HepG2 (cell line): Measurements from ENCODE around the gene CALCR. TPM values are rescaled to one million over a fixed set of nuclear protein-coding genes. Genes with fewer than 3 reads are reported as not detected.

Experiments used
- ATAC-seq: fragments of 200-7000 bp; cut with Tn5 transposase; 3 replicates; pipeline ENCODE4 v1.9.1; 2020; ENCODE audit warnings: mild to moderate bottlenecking, moderate library complexity
- BruUV-seq: library from RNA; stranded (reverse); fragments of 400-500 nt; replicated peaks from 2 replicates; lab custom pipeline; 2021; lab: Mats Ljungman, UMichigan
- CTCF ChIA-PET: fragments of 300-600 bp; formaldehyde crosslinking; extraction: SDS; loops from one replicate; lab custom pipeline; 2021; ENCODE audit warnings: low total read pairs, inconsistent platforms, low intra/inter-chr PET ratio; lab: Yijun Ruan, JAX
- POLR2A ChIA-PET: fragments of 350-600 bp; sonication (Branson Sonifier 250); formaldehyde crosslinking; loops from one replicate; lab custom pipeline; 2020; ENCODE audit warnings: antibody characterized with exemption, inconsistent platforms; lab: Yijun Ruan, JAX
- DNase-seq: peaks from one replicate; pipeline ENCODE4 v3.0.0-alpha.2; 2015; ENCODE audit warnings: low spot score
- FAIRE-seq: peaks from 3 replicates; lab custom pipeline; 2011; peaks lifted over from hg19 to GRCh38; lab: Jason Lieb, UNC
- H2AFZ ChIP-seq: one replicate; pipeline ENCODE4 v1.6.1; 2011; ENCODE audit warnings: low read length, inconsistent platforms
- H3K27ac ChIP-seq: fragments of 300-600 bp; 3 replicates; pipeline ENCODE4 v1.8.0; 2011; ENCODE audit warnings: mixed run types, mild to moderate bottlenecking, mixed read lengths, low read length, inconsistent platforms; ENCODE audit not compliant: insufficient read depth; ENCODE audit errors: extremely low read length
- H3K27me3 ChIP-seq, 2 experiments: fragments of 200-600 bp in 1 of 2; 2 replicates in 1 of 2; 3 replicates in 1 of 2; pipeline versions ENCODE4 v1.6.0 to v1.8.0; 2011; ENCODE audit warnings: low read length in 2 of 2, mild to moderate bottlenecking in 2 of 2, moderate library complexity in 2 of 2, inconsistent platforms in 1 of 2; ENCODE audit not compliant: insufficient read depth in 2 of 2, control insufficient read depth in 1 of 2
- H3K36me3 ChIP-seq, 2 experiments: fragments of 200-600 bp in 1 of 2; replicated peaks in 1 of 2; 2 replicates in 1 of 2; 3 replicates in 1 of 2; pipeline versions ENCODE4 v1.5.1 to v1.8.0; 2011; ENCODE audit warnings: low read length in 2 of 2, inconsistent platforms in 1 of 2; ENCODE audit not compliant: insufficient read depth in 2 of 2, control insufficient read depth in 1 of 2
- H3K4me1 ChIP-seq: 2 replicates; pipeline ENCODE4 v1.5.1; 2012; ENCODE audit warnings: low read length, inconsistent platforms; ENCODE audit not compliant: insufficient read depth
- H3K4me2 ChIP-seq: 2 replicates; pipeline ENCODE4 v1.6.0; 2011; ENCODE audit warnings: low read depth, low read length, inconsistent platforms
- H3K4me3 ChIP-seq, 3 experiments: fragments of 200-600 bp in 1 of 3; sonication (generic), shearing (Covaris generic) in 1 of 3; replicated peaks in 1 of 3; 2 replicates each; pipeline ENCODE4 v1.5.1; 2011 to 2016; ENCODE audit warnings: low read length in 3 of 3, inconsistent platforms in 2 of 3, low read depth in 2 of 3, mild to moderate bottlenecking in 2 of 3, control low read depth in 1 of 3, mixed read lengths in 1 of 3; ENCODE audit not compliant: insufficient read depth in 1 of 3
- H3K79me2 ChIP-seq: one replicate; pipeline ENCODE4 v1.6.1; 2011; ENCODE audit warnings: low read length, inconsistent platforms; ENCODE audit not compliant: insufficient read depth
- H3K9ac ChIP-seq: 2 replicates; pipeline ENCODE4 v1.6.0; 2011; ENCODE audit warnings: mild to moderate bottlenecking, low read depth, low read length, inconsistent platforms; ENCODE audit not compliant: insufficient read depth
- H3K9me3 ChIP-seq: 2 replicates; pipeline ENCODE4 v1.5.1; 2012; ENCODE audit warnings: mild to moderate bottlenecking, low read length
- H4K20me1 ChIP-seq: 2 replicates; pipeline ENCODE4 v1.6.0; 2011; ENCODE audit warnings: inconsistent platforms, mild to moderate bottlenecking, low read length, moderate library complexity; ENCODE audit not compliant: insufficient read depth
- ZNF75D ChIP-seq: sonication (generic); formaldehyde crosslinking; IDR thresholded peaks from 2 replicates; pipeline ENCODE4 v1.8.1; 2023; ENCODE audit warnings: missing genetic modification reagents, mild to moderate bottlenecking, borderline replicate concordance
- WGBS: methylation state at CpG from one replicate; pipeline ENCODE4 v1.1.6; 2017; ENCODE audit warnings: low lambda C conversion rate; 5-methylcytosine and 5-hydroxymethylcytosine counted together
- in situ Hi-C: cut with HindIII; loops from 2 replicates; pipeline ENCODE4 v1.10.0; 2017; ENCODE audit warnings: low pct_unique_long_range_greater_than_20kb; ENCODE audit not compliant: extremely low pct_ligation_motif_present
- intact Hi-C: fragments of 100-400 bp; cut with micrococcal nuclease; formaldehyde crosslinking; loops from one replicate; pipeline ENCODE4 v1.10.0; 2022; ENCODE audit not compliant: unreplicated experiment
- polyA plus RNA-seq, 8 experiments: library from polyadenylated mRNA; depleted of rRNA in 3 of 8; stranded (reverse) in 7 of 8; unstranded in 1 of 8; fragments of >200 nt; fragmentation: Illumina TruSeq in 4 of 8; extraction: Trizol in 4 of 8; gene quantifications; 2 replicates each; pipeline versions ENCODE4 v1.2.1 to v1.2.3, GENCODE V29; 2011 to 2016; ENCODE audit warnings: low read depth in 4 of 8, missing spikeins in 1 of 8, mixed read lengths in 1 of 8; ENCODE audit not compliant: insufficient read depth in 1 of 8
- total RNA-seq, 5 experiments: library from RNA; depleted of rRNA; stranded (reverse); fragments of >200 nt; fragmentation: Illumina TruSeq; extraction: Trizol; gene quantifications; 2 replicates each; pipeline ENCODE4 v1.2.3, GENCODE V29; 2016; ENCODE audit warnings: low read depth in 1 of 5
- TF ChIP-seq, protein P1 (sequence below): sonication (generic); formaldehyde crosslinking; IDR thresholded peaks from 2 replicates; pipeline ENCODE4 v1.5.1; 2020; ENCODE audit warnings: mild to moderate bottlenecking, missing genetic modification reagents, moderate library complexity
- TF ChIP-seq, protein P2 (sequence below): sonication (generic); formaldehyde crosslinking; IDR thresholded peaks from 2 replicates; pipeline ENCODE4 v1.8.0; 2022; ENCODE audit warnings: mild to moderate bottlenecking, missing genetic modification reagents, moderate library complexity
- TF ChIP-seq, protein P3 (sequence below): IDR thresholded peaks from 2 replicates; pipeline ENCODE4 v1.6.1; 2016; ENCODE audit warnings: low read depth, missing genetic modification reagents, missing compliant biosample characterization
- TF ChIP-seq, protein P4 (sequence below): IDR thresholded peaks from 2 replicates; pipeline ENCODE4 v1.6.1; 2012; ENCODE audit warnings: low read depth, low read length, improper control_type of control experiment

The CALCR gene
- total and polyA plus RNA-seq, 2 of the 13 experiments (the other 11 are each of a cell fraction or from before 2014, with no cell fraction given), result not detected

DNA sequence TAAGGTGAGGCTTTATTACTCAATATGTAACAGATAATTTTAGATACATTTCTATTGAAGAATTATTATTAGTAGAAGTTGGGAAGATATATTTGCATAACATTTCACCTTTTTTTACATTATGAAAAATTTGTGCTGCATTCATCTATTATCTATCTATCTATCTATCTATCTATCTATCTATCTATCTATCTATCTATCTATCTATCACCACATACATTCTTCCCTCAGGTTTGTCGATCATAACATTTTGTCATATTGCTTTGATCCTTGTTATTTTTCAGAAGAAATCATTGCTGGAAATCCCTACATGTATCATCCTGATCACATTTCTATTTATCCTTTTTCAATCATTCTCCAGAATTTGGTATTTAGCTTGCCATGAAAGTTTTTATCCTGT is 49.3 kb upstream of the CALCR start (continued):
- TF ChIP-seq, protein P1, sequence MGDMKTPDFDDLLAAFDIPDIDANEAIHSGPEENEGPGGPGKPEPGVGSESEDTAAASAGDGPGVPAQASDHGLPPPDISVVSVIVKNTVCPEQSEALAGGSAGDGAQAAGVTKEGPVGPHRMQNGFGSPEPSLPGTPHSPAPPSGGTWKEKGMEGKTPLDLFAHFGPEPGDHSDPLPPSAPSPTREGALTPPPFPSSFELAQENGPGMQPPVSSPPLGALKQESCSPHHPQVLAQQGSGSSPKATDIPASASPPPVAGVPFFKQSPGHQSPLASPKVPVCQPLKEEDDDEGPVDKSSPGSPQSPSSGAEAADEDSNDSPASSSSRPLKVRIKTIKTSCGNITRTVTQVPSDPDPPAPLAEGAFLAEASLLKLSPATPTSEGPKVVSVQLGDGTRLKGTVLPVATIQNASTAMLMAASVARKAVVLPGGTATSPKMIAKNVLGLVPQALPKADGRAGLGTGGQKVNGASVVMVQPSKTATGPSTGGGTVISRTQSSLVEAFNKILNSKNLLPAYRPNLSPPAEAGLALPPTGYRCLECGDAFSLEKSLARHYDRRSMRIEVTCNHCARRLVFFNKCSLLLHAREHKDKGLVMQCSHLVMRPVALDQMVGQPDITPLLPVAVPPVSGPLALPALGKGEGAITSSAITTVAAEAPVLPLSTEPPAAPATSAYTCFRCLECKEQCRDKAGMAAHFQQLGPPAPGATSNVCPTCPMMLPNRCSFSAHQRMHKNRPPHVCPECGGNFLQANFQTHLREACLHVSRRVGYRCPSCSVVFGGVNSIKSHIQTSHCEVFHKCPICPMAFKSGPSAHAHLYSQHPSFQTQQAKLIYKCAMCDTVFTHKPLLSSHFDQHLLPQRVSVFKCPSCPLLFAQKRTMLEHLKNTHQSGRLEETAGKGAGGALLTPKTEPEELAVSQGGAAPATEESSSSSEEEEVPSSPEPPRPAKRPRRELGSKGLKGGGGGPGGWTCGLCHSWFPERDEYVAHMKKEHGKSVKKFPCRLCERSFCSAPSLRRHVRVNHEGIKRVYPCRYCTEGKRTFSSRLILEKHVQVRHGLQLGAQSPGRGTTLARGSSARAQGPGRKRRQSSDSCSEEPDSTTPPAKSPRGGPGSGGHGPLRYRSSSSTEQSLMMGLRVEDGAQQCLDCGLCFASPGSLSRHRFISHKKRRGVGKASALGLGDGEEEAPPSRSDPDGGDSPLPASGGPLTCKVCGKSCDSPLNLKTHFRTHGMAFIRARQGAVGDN (CRISPR knock-in tag), result no peak
- TF ChIP-seq ZNF75D (CRISPR knock-in tag), result no peak
- TF ChIP-seq, all 625 proteins: peak for 0

DNA sequence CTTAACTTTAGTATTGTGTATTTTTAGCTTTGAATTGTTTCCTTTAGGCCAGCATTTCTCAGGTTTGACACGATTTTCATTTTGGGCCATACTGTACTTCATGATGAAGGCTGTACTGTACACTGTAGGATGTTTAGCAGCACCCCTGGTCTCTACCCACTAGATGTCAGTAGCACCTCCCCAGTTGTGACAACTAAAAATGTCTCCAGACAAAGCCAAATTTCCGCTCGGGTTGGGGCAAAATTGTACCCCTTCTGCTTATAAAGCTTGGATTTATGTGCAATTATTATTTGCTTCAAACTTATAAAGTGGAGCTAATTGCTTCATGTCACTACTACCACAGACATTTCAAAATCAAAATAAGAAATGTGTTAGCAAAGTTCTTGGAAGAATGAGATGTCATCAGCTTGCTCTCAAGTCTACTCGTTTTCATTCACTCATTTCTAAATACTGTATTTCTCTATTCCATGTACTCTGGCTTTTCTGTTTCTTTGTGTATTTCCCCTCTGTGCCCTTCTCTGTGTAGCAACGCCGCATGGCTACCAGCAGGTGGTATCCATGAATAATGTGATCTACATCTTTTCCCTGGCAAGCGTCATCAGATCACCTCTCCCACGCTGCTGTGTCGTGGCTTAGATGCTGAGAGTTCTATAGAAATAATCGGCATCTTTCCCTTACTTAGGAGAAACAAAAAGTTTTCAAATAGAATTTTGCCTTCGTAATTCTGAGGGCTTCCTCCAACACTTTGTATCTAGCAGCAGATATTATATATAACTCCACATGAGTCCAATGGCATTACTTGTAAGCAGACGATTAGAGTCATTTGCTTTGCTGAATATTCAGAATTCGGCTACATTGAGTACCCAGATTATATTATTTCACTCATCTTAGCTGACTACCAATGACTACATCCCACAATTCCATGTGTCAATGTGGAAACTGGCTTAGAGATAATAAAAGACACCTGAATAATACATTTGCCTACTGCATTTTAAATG is 47.8 kb upstream of the CALCR start:
- Histone ChIP-seq H3K4me2 (no peak overlapping the region), H3K4me3 (no peak overlapping the region), H3K27me3 (no peaks in the 10 kb centered on the region), H3K9ac (no peak overlapping the region), H4K20me1 (no peaks in the 10 kb centered on the region), H3K4me1 (no peaks in the 10 kb centered on the region; the same call in 1 of the 2 replicates), H2AFZ (no peak overlapping the region), H3K27ac (no peak overlapping the region), H3K9me3 (no peaks in the 10 kb centered on the region), H3K36me3 (no peaks in the 10 kb centered on the region), H3K79me2 (no peaks in the 10 kb centered on the region)
- FAIRE-seq (peak; percentile 54), DNase-seq (peak; percentile 20), ATAC-seq (peak; percentile 99)
- ChIA-PET POLR2A (no interaction called here), CTCF (no interaction called here)
- no TSS peak for BruUV-seq
- in situ Hi-C loops (no loop called here), intact Hi-C loops (no loop called here)
- WGBS, result under 1% methylated on average over 13 of the region's 13 CpGs
- TF ChIP-seq, protein P2, sequence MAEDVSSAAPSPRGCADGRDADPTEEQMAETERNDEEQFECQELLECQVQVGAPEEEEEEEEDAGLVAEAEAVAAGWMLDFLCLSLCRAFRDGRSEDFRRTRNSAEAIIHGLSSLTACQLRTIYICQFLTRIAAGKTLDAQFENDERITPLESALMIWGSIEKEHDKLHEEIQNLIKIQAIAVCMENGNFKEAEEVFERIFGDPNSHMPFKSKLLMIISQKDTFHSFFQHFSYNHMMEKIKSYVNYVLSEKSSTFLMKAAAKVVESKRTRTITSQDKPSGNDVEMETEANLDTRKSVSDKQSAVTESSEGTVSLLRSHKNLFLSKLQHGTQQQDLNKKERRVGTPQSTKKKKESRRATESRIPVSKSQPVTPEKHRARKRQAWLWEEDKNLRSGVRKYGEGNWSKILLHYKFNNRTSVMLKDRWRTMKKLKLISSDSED, result no peak
- TF ChIP-seq, protein P3, sequence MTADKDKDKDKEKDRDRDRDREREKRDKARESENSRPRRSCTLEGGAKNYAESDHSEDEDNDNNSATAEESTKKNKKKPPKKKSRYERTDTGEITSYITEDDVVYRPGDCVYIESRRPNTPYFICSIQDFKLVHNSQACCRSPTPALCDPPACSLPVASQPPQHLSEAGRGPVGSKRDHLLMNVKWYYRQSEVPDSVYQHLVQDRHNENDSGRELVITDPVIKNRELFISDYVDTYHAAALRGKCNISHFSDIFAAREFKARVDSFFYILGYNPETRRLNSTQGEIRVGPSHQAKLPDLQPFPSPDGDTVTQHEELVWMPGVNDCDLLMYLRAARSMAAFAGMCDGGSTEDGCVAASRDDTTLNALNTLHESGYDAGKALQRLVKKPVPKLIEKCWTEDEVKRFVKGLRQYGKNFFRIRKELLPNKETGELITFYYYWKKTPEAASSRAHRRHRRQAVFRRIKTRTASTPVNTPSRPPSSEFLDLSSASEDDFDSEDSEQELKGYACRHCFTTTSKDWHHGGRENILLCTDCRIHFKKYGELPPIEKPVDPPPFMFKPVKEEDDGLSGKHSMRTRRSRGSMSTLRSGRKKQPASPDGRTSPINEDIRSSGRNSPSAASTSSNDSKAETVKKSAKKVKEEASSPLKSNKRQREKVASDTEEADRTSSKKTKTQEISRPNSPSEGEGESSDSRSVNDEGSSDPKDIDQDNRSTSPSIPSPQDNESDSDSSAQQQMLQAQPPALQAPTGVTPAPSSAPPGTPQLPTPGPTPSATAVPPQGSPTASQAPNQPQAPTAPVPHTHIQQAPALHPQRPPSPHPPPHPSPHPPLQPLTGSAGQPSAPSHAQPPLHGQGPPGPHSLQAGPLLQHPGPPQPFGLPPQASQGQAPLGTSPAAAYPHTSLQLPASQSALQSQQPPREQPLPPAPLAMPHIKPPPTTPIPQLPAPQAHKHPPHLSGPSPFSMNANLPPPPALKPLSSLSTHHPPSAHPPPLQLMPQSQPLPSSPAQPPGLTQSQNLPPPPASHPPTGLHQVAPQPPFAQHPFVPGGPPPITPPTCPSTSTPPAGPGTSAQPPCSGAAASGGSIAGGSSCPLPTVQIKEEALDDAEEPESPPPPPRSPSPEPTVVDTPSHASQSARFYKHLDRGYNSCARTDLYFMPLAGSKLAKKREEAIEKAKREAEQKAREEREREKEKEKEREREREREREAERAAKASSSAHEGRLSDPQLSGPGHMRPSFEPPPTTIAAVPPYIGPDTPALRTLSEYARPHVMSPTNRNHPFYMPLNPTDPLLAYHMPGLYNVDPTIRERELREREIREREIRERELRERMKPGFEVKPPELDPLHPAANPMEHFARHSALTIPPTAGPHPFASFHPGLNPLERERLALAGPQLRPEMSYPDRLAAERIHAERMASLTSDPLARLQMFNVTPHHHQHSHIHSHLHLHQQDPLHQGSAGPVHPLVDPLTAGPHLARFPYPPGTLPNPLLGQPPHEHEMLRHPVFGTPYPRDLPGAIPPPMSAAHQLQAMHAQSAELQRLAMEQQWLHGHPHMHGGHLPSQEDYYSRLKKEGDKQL (CRISPR knock-in tag), result no peak
- TF ChIP-seq, protein P4, sequence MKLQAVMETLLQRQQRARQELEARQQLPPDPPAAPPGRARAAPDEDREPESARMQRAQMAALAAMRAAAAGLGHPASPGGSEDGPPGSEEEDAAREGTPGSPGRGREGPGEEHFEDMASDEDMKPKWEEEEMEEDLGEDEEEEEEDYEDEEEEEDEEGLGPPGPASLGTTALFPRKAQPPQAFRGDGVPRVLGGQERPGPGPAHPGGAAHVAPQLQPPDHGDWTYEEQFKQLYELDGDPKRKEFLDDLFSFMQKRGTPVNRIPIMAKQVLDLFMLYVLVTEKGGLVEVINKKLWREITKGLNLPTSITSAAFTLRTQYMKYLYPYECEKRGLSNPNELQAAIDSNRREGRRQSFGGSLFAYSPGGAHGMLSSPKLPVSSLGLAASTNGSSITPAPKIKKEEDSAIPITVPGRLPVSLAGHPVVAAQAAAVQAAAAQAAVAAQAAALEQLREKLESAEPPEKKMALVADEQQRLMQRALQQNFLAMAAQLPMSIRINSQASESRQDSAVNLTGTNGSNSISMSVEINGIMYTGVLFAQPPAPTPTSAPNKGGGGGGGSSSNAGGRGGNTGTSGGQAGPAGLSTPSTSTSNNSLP, result 0 out of 2 replicates have a peak, but pooled peaks have one; percentile 28
